K562 (cell line): ENCODE measurements around the gene CASD1. TPM values are rescaled to one million over a fixed set of nuclear protein-coding genes. Genes with fewer than 3 reads are reported as not detected.

Experiments
- ATAC-seq: fragments of 200-7000 bp; cut with Tn5 transposase; 3 replicates; pipeline ENCODE4 v1.9.1; 2020; ENCODE audit warnings: moderate library complexity
- BruUV-seq: library from RNA; stranded (reverse); fragments of 400-500 nt; replicated peaks from 2 replicates; lab custom pipeline; 2021; lab: Mats Ljungman, UMichigan
- CTCF ChIA-PET: fragments of 300-600 bp; formaldehyde crosslinking; extraction: SDS; loops from one replicate; lab custom pipeline; 2021; ENCODE audit warnings: low intra/inter-chr PET ratio; lab: Yijun Ruan, JAX
- POLR2A ChIA-PET: fragments of 300-600, 350-650 bp; sonication (Branson Sonifier 250); formaldehyde crosslinking; extraction: SDS; loops from one replicate; lab custom pipeline; 2021; ENCODE audit warnings: antibody characterized with exemption, inconsistent platforms; lab: Yijun Ruan, JAX
- DNase-seq, 4 experiments: peaks; one replicate each; pipeline versions ENCODE4 v3.0.0 to v3.0.0-alpha.2; 2011 to 2018; ENCODE audit warnings: low spot score in 3 of 4, mixed read lengths in 3 of 4; ENCODE audit errors: extremely low read depth in 1 of 4
- FAIRE-seq: peaks from 2 replicates; lab custom pipeline; 2011; peaks lifted over from hg19 to GRCh38; lab: Jason Lieb, UNC
- H2AFZ ChIP-seq: 2 replicates; pipeline ENCODE4 v1.6.0; 2011; ENCODE audit warnings: low read depth, low read length, control low read depth, inconsistent platforms
- H3K27ac ChIP-seq: fragments of 200-600 bp; 3 replicates; pipeline ENCODE4 v1.8.0; 2011; ENCODE audit warnings: low read depth, mild to moderate bottlenecking, control low read depth, inconsistent platforms, low read length, moderate library complexity, mixed read lengths; ENCODE audit errors: extremely low read depth
- H3K27me3 ChIP-seq, 2 experiments: fragments of 300-600 bp in 1 of 2; 2 replicates in 1 of 2; 3 replicates in 1 of 2; pipeline versions ENCODE4 v1.6.0 to v1.8.0; 2011; ENCODE audit warnings: inconsistent platforms in 2 of 2, low read length in 2 of 2, mild to moderate bottlenecking in 1 of 2, mixed read lengths in 1 of 2, moderate library complexity in 1 of 2; ENCODE audit not compliant: control insufficient read depth in 2 of 2, insufficient read depth in 2 of 2
- H3K36me3 ChIP-seq: fragments of 300-600 bp; 3 replicates; pipeline ENCODE4 v1.8.0; 2011; ENCODE audit warnings: mild to moderate bottlenecking, low read length, inconsistent platforms; ENCODE audit not compliant: control insufficient read depth, insufficient read depth
- H3K4me1 ChIP-seq, 2 experiments: fragments of 200-600 bp in 1 of 2; replicated peaks in 1 of 2; 2 replicates in 1 of 2; 3 replicates in 1 of 2; pipeline versions ENCODE4 v1.5.1 to v1.8.0; 2011; ENCODE audit warnings: inconsistent platforms in 2 of 2, low read length in 2 of 2, mild to moderate bottlenecking in 1 of 2, mixed read lengths in 1 of 2, moderate library complexity in 1 of 2; ENCODE audit not compliant: control insufficient read depth in 2 of 2, insufficient read depth in 2 of 2
- H3K4me2 ChIP-seq: 2 replicates; pipeline ENCODE4 v1.6.1; 2011; ENCODE audit warnings: low read length, control low read depth, inconsistent platforms, mixed read lengths; ENCODE audit not compliant: insufficient read depth
- H3K4me3 ChIP-seq: fragments of 200-600 bp; sonication (generic), shearing (Covaris generic); 2 replicates; pipeline ENCODE4 v1.5.1; 2016; ENCODE audit warnings: control low read depth, inconsistent platforms
- H3K79me2 ChIP-seq: fragments of 200-600 bp; 3 replicates; pipeline ENCODE4 v1.8.0; 2011; ENCODE audit warnings: low read length, inconsistent platforms; ENCODE audit not compliant: control insufficient read depth, insufficient read depth
- H3K9ac ChIP-seq, 2 experiments: 2 replicates each; pipeline versions ENCODE4 v1.6.0 to v1.6.1; 2011; ENCODE audit warnings: low read depth in 2 of 2, low read length in 2 of 2, control low read depth in 1 of 2, inconsistent platforms in 1 of 2, mild to moderate bottlenecking in 1 of 2, mixed read lengths in 1 of 2; ENCODE audit not compliant: insufficient read depth in 1 of 2
- H3K9me1 ChIP-seq: one replicate; pipeline ENCODE4 v1.6.0; 2011; ENCODE audit warnings: inconsistent platforms, mild to moderate bottlenecking, low read length, moderate library complexity; ENCODE audit not compliant: control insufficient read depth, insufficient read depth
- H3K9me3 ChIP-seq: replicated peaks from 2 replicates; pipeline ENCODE4 v1.5.1; 2011; ENCODE audit warnings: low read depth, low read length, inconsistent platforms; ENCODE audit not compliant: control insufficient read depth, insufficient read depth
- H4K20me1 ChIP-seq: replicated peaks from 2 replicates; pipeline ENCODE4 v1.6.1; 2011; ENCODE audit warnings: low read length, inconsistent platforms, mixed read lengths; ENCODE audit not compliant: control insufficient read depth, insufficient read depth
- ATF1 ChIP-seq, 2 experiments: fragments of 450-650 bp in 1 of 2; IDR thresholded peaks; 2 replicates each; pipeline ENCODE4 v1.6.1; 2016; ENCODE audit warnings: missing compliant biosample characterization in 1 of 2, missing genetic modification characterization in 1 of 2
- BRCA1 ChIP-seq, 2 experiments: fragments of 450-650 bp in 1 of 2; sonication (generic) in 1 of 2; formaldehyde crosslinking in 1 of 2; IDR thresholded peaks; 2 replicates each; pipeline versions ENCODE4 v1.5.0 to v1.6.1; 2017 to 2020; ENCODE audit warnings: mild to moderate bottlenecking in 1 of 2, missing genetic modification reagents in 1 of 2
- CREB5 ChIP-seq: fragments of 250-450 bp; sonication (Bioruptor Pico); IDR thresholded peaks from 2 replicates; pipeline ENCODE4 v1.5.0; 2020; ENCODE audit warnings: mild to moderate bottlenecking
- ELF2 ChIP-seq: fragments of 250-450 bp; sonication (Bioruptor Pico); IDR thresholded peaks from 2 replicates; pipeline ENCODE4 v1.5.0; 2021; ENCODE audit warnings: mild to moderate bottlenecking
- GATAD2B ChIP-seq: fragments of 450-650 bp; IDR thresholded peaks from 2 replicates; pipeline ENCODE4 v1.6.1; 2017; ENCODE audit warnings: mild to moderate bottlenecking, borderline replicate concordance
- ID3 ChIP-seq, 2 experiments: fragments of 250-450 bp in 1 of 2; fragments of 450-650 bp in 1 of 2; sonication (Bioruptor Pico) in 1 of 2; IDR thresholded peaks; 2 replicates each; pipeline versions ENCODE4 v1.6.1 to v1.8.0; 2016 to 2021; ENCODE audit warnings: mild to moderate bottlenecking in 2 of 2, moderate library complexity in 2 of 2, missing compliant biosample characterization in 1 of 2, missing genetic modification characterization in 1 of 2
- NR2F6 ChIP-seq: fragments of 450-650 bp; formaldehyde crosslinking; IDR thresholded peaks from 2 replicates; pipeline ENCODE4 v1.4.0; 2020; ENCODE audit warnings: mild to moderate bottlenecking
- OTX1 ChIP-seq: fragments of 450-650 bp; formaldehyde crosslinking; IDR thresholded peaks from 2 replicates; pipeline ENCODE4 v1.4.0; 2022; ENCODE audit warnings: mild to moderate bottlenecking
- SAFB2 ChIP-seq: fragments of 200-400 bp; formaldehyde crosslinking; IDR thresholded peaks from 2 replicates; pipeline ENCODE4 v1.6.1; 2018; ENCODE audit warnings: borderline replicate concordance, low read length, low read depth, moderate library complexity; ENCODE audit not compliant: severe bottlenecking
- WGBS: fragments of 100-300 bp; shearing (Covaris generic); methylation state at CpG from one replicate; pipeline ENCODE4 v1.1.6; 2016; ENCODE audit warnings: low coverage, mixed read lengths; ENCODE audit not compliant: insufficient coverage; ENCODE audit errors: missing lambda C conversion rate; 5-methylcytosine and 5-hydroxymethylcytosine counted together
- in situ Hi-C: fragments of 300-500 bp; cut with MboI; formaldehyde crosslinking; loops from 4 replicates; pipeline ENCODE4 v1.15.0; 2018; ENCODE audit warnings: inconsistent platforms, mixed read lengths
- intact Hi-C: fragments of 100-400 bp; cut with micrococcal nuclease; formaldehyde crosslinking; loops from 2 replicates; pipeline ENCODE4 v1.14.2; 2022
- polyA plus RNA-seq, 8 experiments: library from polyadenylated mRNA; depleted of rRNA in 4 of 8; stranded (reverse) in 5 of 8; unstranded in 3 of 8; fragments of >200 nt; fragmentation: Nextera tagmentation in 2 of 8; fragmentation: Illumina TruSeq in 1 of 8; extraction: Ambion mirVana in 2 of 8; extraction: Trizol in 1 of 8; gene quantifications; 2 replicates each; pipeline versions ENCODE4 v1.2.1 to v1.2.3, GENCODE V29; 2011 to 2014; ENCODE audit warnings: inconsistent platforms in 1 of 8, missing spikeins in 1 of 8
- total RNA-seq, 7 experiments: library from RNA; depleted of rRNA in 6 of 7; stranded (reverse); fragments of >200 nt in 6 of 7; fragmentation: Illumina TruSeq in 2 of 7; extraction: Trizol in 2 of 7; gene quantifications; 2 replicates each; pipeline versions ENCODE4 v1.2.1 to v1.2.3, GENCODE V29; 2011 to 2021; ENCODE audit warnings: low replicate concordance in 1 of 7
- TF ChIP-seq, protein P1 (sequence below): fragments of 450-650 bp; formaldehyde crosslinking; IDR thresholded peaks from 2 replicates; pipeline ENCODE4 v1.4.0; 2020; ENCODE audit warnings: mild to moderate bottlenecking, moderate library complexity
- TF ChIP-seq, protein P2 (sequence below), 3 experiments: fragments of 200-800 bp in 1 of 3; sonication (Bioruptor generic) in 1 of 3; sonication (generic) in 1 of 3; formaldehyde crosslinking in 1 of 3; IDR thresholded peaks; 2 replicates each; pipeline versions ENCODE4 v1.6.1 to v1.8.0; 2016 to 2022; ENCODE audit warnings: mild to moderate bottlenecking in 2 of 3, missing compliant biosample characterization in 2 of 3, missing genetic modification characterization in 2 of 3, missing genetic modification reagents in 1 of 3

CASD1 gene
- total and polyA plus RNA-seq, 9 of the 15 experiments (the other 6 are each of a cell fraction or from before 2014, with no cell fraction given): 1.2 to 8.2 (median 4.8) TPM

DNA sequence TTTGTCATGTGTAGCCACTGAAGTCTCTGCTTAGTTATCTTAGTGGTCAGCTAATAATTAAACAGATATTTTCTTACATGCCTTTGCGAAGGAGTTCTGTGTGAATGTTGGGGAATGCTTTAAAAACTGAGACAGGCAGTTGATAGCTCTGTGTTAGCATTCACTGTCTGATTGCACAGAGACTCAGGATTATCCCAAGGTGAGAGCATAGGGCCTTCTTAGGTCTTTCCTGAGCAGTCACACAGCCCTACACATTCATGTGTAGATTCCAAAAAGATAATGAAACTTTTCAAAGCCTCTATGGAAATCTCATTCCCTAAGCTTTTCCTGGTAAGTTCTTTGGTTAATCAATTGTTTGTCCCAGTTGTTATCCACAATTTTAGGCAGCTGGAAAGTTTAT is 67.7 kb downstream of the CASD1 start:
- no peak overlapping the region for H3K4me3 ChIP-seq
- FAIRE-seq: no peak
- H3K36me3 ChIP-seq: no peaks in the 10 kb centered on the region
- no peak overlapping the region for H3K27ac ChIP-seq
- no peak overlapping the region for H2AFZ ChIP-seq
- intact Hi-C loops: no loop called here
- H3K4me2 ChIP-seq: no peak overlapping the region
- no peaks in the 10 kb centered on the region for H3K79me2 ChIP-seq
- no peaks in the 10 kb centered on the region for H3K4me1 ChIP-seq
- no TSS peak for BruUV-seq
- no peaks in the 10 kb centered on the region for H3K9me3 ChIP-seq
- DNase-seq: no peak
- CTCF ChIA-PET: no interaction called here
- in situ Hi-C loops: no loop called here
- no peaks in the 10 kb centered on the region for H3K9me1 ChIP-seq
- no peaks in the 10 kb centered on the region for H3K27me3 ChIP-seq
- POLR2A ChIA-PET: no interaction called here
- WGBS: 6% methylated on average over 1 of the region's 1 CpG
- H3K9ac ChIP-seq: no peak overlapping the region
- TF ChIP-seq OTX1 (CRISPR knock-in tag) (no peak), NR2F6 (CRISPR knock-in tag) (no peak), CREB5 (CRISPR knock-in tag) (no peak), ATF1 (CRISPR knock-in tag; IDR thresholded peaks at IDR 0.05) (no peak), ATF1 (tag; IDR thresholded peaks at IDR 0.05) (no peak), BRCA1 (IDR thresholded peaks at IDR 0.05) (no peak), BRCA1 (CRISPR knock-in tag; IDR thresholded peaks at IDR 0.05) (no peak), ELF2 (CRISPR knock-in tag) (no peak), GATAD2B (no peak), ID3 (CRISPR knock-in tag; IDR thresholded peaks at IDR 0.05) (no peak), ID3 (tag; IDR thresholded peaks at IDR 0.05) (no peak), SAFB2 (no peak)
- TF ChIP-seq, protein P1, sequence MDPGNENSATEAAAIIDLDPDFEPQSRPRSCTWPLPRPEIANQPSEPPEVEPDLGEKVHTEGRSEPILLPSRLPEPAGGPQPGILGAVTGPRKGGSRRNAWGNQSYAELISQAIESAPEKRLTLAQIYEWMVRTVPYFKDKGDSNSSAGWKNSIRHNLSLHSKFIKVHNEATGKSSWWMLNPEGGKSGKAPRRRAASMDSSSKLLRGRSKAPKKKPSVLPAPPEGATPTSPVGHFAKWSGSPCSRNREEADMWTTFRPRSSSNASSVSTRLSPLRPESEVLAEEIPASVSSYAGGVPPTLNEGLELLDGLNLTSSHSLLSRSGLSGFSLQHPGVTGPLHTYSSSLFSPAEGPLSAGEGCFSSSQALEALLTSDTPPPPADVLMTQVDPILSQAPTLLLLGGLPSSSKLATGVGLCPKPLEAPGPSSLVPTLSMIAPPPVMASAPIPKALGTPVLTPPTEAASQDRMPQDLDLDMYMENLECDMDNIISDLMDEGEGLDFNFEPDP: no peak
- TF ChIP-seq, protein P2, sequence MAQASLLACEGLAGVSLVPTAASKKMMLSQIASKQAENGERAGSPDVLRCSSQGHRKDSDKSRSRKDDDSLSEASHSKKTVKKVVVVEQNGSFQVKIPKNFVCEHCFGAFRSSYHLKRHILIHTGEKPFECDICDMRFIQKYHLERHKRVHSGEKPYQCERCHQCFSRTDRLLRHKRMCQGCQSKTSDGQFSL (CRISPR knock-in tag; IDR thresholded peaks at IDR 0.05): no peak
- TF ChIP-seq, protein P2 (tag; IDR thresholded peaks at IDR 0.05): no peak
- no peaks in the 10 kb centered on the region for H4K20me1 ChIP-seq
- ATAC-seq: no peak
